Suprapubic skin (tissue), 4 donors: ENCODE data around the gene ETFA.

ENCODE experiments used
- POLR2A ChIP-seq, 2 donors: fragments of 450-650 bp; IDR thresholded peaks; one replicate each; pipeline ENCODE4 v1.6.1; 2017; ENCODE audit warnings: antibody characterized with exemption in 2 of 2, mild to moderate bottlenecking in 2 of 2, moderate library complexity in 2 of 2
- POLR2AphosphoS5 ChIP-seq, 3 donors: sonication (generic); formaldehyde crosslinking; IDR thresholded peaks; one replicate each; pipeline ENCODE4 v1.6.1; 2017; ENCODE audit warnings: antibody characterized with exemption in 3 of 3
- TF ChIP-seq, protein P1 (sequence below), 2 donors: fragments of 200-600 bp in 1 of 2; fragments of 450-650 bp in 1 of 2; sonication (generic) in 1 of 2; IDR thresholded peaks; one replicate each; pipeline ENCODE4 v1.5.1; 2016 to 2019; ENCODE audit warnings: antibody characterized with exemption in 2 of 2, mild to moderate bottlenecking in 1 of 2, moderate library complexity in 1 of 2

DNA sequence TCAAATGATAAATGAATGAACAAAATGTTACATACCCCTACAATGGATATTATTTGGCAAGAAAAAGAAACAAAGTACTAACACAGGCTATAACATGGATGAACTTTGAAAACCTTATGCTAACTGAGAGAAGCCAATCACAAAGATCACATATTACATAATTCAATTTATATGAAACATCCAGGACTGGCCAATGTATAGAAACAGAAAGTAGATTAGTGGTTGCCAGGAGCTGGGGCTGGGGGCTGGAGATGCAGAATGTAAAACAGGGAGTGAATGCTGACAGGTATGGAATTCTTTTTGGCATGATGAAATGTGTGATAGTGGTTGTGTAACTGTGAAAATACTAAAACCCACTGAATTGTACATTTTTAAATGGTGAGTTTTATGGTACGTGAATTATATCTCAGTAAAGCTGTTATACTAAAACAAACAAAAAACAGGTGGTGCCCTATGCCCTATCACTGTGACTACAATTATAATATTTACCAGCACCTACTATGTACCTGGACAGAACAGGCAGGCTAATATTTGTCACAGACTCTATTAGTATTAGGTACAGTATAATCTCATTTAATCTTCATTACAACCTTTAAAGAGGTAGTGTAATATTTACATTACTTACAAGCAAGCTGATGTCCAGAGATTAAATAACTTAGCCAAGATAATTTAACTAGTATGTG lies 90.0 kb downstream of the ETFA start:
- TF ChIP-seq, protein P1, sequence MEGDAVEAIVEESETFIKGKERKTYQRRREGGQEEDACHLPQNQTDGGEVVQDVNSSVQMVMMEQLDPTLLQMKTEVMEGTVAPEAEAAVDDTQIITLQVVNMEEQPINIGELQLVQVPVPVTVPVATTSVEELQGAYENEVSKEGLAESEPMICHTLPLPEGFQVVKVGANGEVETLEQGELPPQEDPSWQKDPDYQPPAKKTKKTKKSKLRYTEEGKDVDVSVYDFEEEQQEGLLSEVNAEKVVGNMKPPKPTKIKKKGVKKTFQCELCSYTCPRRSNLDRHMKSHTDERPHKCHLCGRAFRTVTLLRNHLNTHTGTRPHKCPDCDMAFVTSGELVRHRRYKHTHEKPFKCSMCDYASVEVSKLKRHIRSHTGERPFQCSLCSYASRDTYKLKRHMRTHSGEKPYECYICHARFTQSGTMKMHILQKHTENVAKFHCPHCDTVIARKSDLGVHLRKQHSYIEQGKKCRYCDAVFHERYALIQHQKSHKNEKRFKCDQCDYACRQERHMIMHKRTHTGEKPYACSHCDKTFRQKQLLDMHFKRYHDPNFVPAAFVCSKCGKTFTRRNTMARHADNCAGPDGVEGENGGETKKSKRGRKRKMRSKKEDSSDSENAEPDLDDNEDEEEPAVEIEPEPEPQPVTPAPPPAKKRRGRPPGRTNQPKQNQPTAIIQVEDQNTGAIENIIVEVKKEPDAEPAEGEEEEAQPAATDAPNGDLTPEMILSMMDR (IDR thresholded peaks at IDR 0.05), result no peak
- TF ChIP-seq POLR2A (IDR thresholded peaks at IDR 0.05) (no peak), POLR2AphosphoS5 (IDR thresholded peaks at IDR 0.05) (no peak)
